IMR-90 (cell line): ENCODE results near the gene RAP1GAP. TPM values are rescaled to one million over a fixed set of nuclear protein-coding genes. Genes with fewer than 3 reads are reported as not detected.

Experiments used
- ATAC-seq: fragments of 200-7000 bp; cut with Tn5 transposase; 2 replicates; pipeline ENCODE4 v1.9.1; 2020; ENCODE audit warnings: low read depth, mild to moderate bottlenecking, moderate library complexity
- BruUV-seq: library from RNA; stranded (reverse); fragments of 400-500 nt; replicated peaks from 2 replicates; lab custom pipeline; 2021; lab: Mats Ljungman, UMichigan
- CTCF ChIA-PET: fragments of 300-600 bp; formaldehyde crosslinking; extraction: SDS; loops from one replicate; lab custom pipeline; 2021; ENCODE audit warnings: antibody characterized with exemption; lab: Yijun Ruan, JAX
- POLR2A ChIA-PET: fragments of 300-600 bp; sonication (Branson Sonifier 250); formaldehyde crosslinking; loops from one replicate; lab custom pipeline; 2022; ENCODE audit warnings: antibody characterized with exemption; ENCODE audit not compliant: unreplicated experiment; lab: Charles Lee
- DNase-seq: peaks from one replicate; pipeline ENCODE4 v3.0.0; 2013
- H2AFZ ChIP-seq: replicated peaks from 2 replicates; pipeline ENCODE3; 2013; ENCODE audit warnings: low read length, mild to moderate bottlenecking; ENCODE audit not compliant: poor library complexity
- H2AK5ac ChIP-seq: 2 replicates; pipeline ENCODE4 v1.6.1; 2013; ENCODE audit warnings: low read depth, low read length, inconsistent platforms
- H2AK9ac ChIP-seq: replicated peaks from 2 replicates; pipeline ENCODE3; 2013; ENCODE audit warnings: mild to moderate bottlenecking, low read depth, low read length, moderate library complexity; ENCODE audit not compliant: poor library complexity
- H2BK120ac ChIP-seq: 2 replicates; pipeline ENCODE4 v1.6.1; 2013; ENCODE audit warnings: low read depth, low read length, inconsistent platforms
- H2BK15ac ChIP-seq: 3 replicates; pipeline ENCODE4 v1.6.1; 2013; ENCODE audit warnings: low read depth, low read length, inconsistent platforms
- H2BK20ac ChIP-seq: 2 replicates; pipeline ENCODE4 v1.6.1; 2013; ENCODE audit warnings: low read depth, mild to moderate bottlenecking, inconsistent platforms, low read length, moderate library complexity
- H2BK5ac ChIP-seq: 2 replicates; pipeline ENCODE4 v1.6.1; 2013; ENCODE audit warnings: mild to moderate bottlenecking, low read depth, low read length, inconsistent platforms; ENCODE audit not compliant: poor library complexity, severe bottlenecking
- H3K14ac ChIP-seq: replicated peaks from 2 replicates; pipeline ENCODE4 v1.6.1; 2013; ENCODE audit warnings: low read depth, low read length, inconsistent platforms
- H3K18ac ChIP-seq: 2 replicates; pipeline ENCODE4 v1.6.1; 2013; ENCODE audit warnings: low read depth, low read length, control low read depth
- H3K23ac ChIP-seq: 2 replicates; pipeline ENCODE4 v1.6.1; 2013; ENCODE audit warnings: low read depth, low read length, inconsistent platforms
- H3K27ac ChIP-seq: 2 replicates; pipeline ENCODE4 v1.5.1; 2013; ENCODE audit warnings: mild to moderate bottlenecking, control low read depth, low read length; ENCODE audit not compliant: insufficient read depth
- H3K27me3 ChIP-seq: 2 replicates; pipeline ENCODE4 v1.6.1; 2013; ENCODE audit warnings: low read length; ENCODE audit not compliant: control insufficient read depth, insufficient read depth
- H3K36me3 ChIP-seq: 2 replicates; pipeline ENCODE4 v1.6.1; 2013; ENCODE audit warnings: low read length, mixed read lengths; ENCODE audit not compliant: control insufficient read depth, insufficient read depth
- H3K4ac ChIP-seq: 2 replicates; pipeline ENCODE4 v1.6.1; 2013; ENCODE audit warnings: low read depth, low read length, inconsistent platforms
- H3K4me1 ChIP-seq: 2 replicates; pipeline ENCODE4 v1.6.1; 2013; ENCODE audit warnings: low read length, mixed read lengths; ENCODE audit not compliant: control insufficient read depth, insufficient read depth
- H3K4me2 ChIP-seq: 2 replicates; pipeline ENCODE4 v1.6.1; 2013; ENCODE audit warnings: low read depth, mild to moderate bottlenecking, control low read depth, low read length, moderate library complexity
- H3K4me3 ChIP-seq: 2 replicates; pipeline ENCODE4 v1.5.1; 2013; ENCODE audit warnings: low read depth, mild to moderate bottlenecking, control low read depth, low read length, moderate library complexity; ENCODE audit not compliant: insufficient read depth
- H3K56ac ChIP-seq: 2 replicates; pipeline ENCODE4 v1.6.1; 2013; ENCODE audit warnings: low read length, inconsistent platforms; ENCODE audit not compliant: insufficient read depth; ENCODE audit errors: extremely low read depth
- H3K79me1 ChIP-seq, 2 experiments: 2 replicates each; pipeline ENCODE4 v1.6.1; 2013; ENCODE audit warnings: low read length in 2 of 2, inconsistent platforms in 1 of 2, low read depth in 1 of 2
- H3K9ac ChIP-seq: 2 replicates; pipeline ENCODE4 v1.6.1; 2013; ENCODE audit warnings: low read depth, low read length, control low read depth
- H3K9me1 ChIP-seq: 2 replicates; pipeline ENCODE4 v1.6.1; 2013; ENCODE audit warnings: low read length, inconsistent platforms; ENCODE audit not compliant: insufficient read depth
- H3K9me3 ChIP-seq: 2 replicates; pipeline ENCODE4 v1.6.1; 2013; ENCODE audit warnings: low read length; ENCODE audit not compliant: control insufficient read depth, insufficient read depth
- H4K20me1 ChIP-seq: 2 replicates; pipeline ENCODE4 v1.6.1; 2013; ENCODE audit warnings: low read length, inconsistent platforms; ENCODE audit not compliant: insufficient read depth
- H4K5ac ChIP-seq: 2 replicates; pipeline ENCODE4 v1.6.1; 2013; ENCODE audit warnings: mild to moderate bottlenecking, low read depth, low read length, control low read depth
- H4K8ac ChIP-seq, 2 experiments: 2 replicates each; pipeline ENCODE4 v1.6.1; 2013; ENCODE audit warnings: low read depth in 2 of 2, low read length in 2 of 2, control low read depth in 1 of 2, inconsistent platforms in 1 of 2
- H4K91ac ChIP-seq: 2 replicates; pipeline ENCODE4 v1.6.1; 2013; ENCODE audit warnings: low read depth, low read length, inconsistent platforms; ENCODE audit not compliant: insufficient read depth
- MAFK ChIP-seq: IDR thresholded peaks from 2 replicates; pipeline ENCODE4 v1.6.1; 2012; ENCODE audit warnings: low read depth, low read length, improper control_type of control experiment
- RFX5 ChIP-seq: IDR thresholded peaks from 2 replicates; pipeline ENCODE4 v1.8.0; 2012; ENCODE audit warnings: low read depth, mild to moderate bottlenecking, low read length, moderate library complexity
- WGBS, 2 experiments: methylation state at CpG; one replicate each; pipeline versions ENCODE4 v1.1.5 to v1.1.7; 2013; ENCODE audit warnings: missing lambda C conversion rate in 2 of 2; ENCODE audit not compliant: insufficient read length in 1 of 2; ENCODE audit errors: extremely low coverage in 2 of 2; 5-methylcytosine and 5-hydroxymethylcytosine counted together
- dilution Hi-C: fragments of 300-500 bp; cut with HindIII; formaldehyde crosslinking; loops from one replicate; pipeline ENCODE4 v1.14.3; 2018; ENCODE audit warnings: low sequenced_read_pairs; ENCODE audit not compliant: unreplicated experiment
- in situ Hi-C: fragments of 300-500 bp; cut with MboI; formaldehyde crosslinking; loops from 3 replicates; pipeline ENCODE4 v1.14.3; 2019; ENCODE audit warnings: low sequenced_read_pairs, inconsistent platforms, mixed read lengths
- intact Hi-C: fragments of 100-400 bp; cut with micrococcal nuclease; formaldehyde crosslinking; loops from 2 replicates; pipeline ENCODE4 v1.10.0; 2022
- polyA plus RNA-seq, 3 experiments: library from polyadenylated mRNA; depleted of rRNA; stranded (reverse); fragments of >200 nt; gene quantifications; 2 replicates each; pipeline ENCODE4 v1.2.3, GENCODE V29; 2012; ENCODE audit warnings: low replicate concordance in 1 of 3
- total RNA-seq: library from RNA; depleted of rRNA; stranded (reverse); fragments of >200 nt; gene quantifications from 2 replicates; pipeline ENCODE4 v1.2.3, GENCODE V29; 2012

Gene RAP1GAP
- total and polyA plus RNA-seq, 2 of the 4 experiments (the other 2 are of a cell fraction) = under 0.01 to 0.10 TPM

DNA sequence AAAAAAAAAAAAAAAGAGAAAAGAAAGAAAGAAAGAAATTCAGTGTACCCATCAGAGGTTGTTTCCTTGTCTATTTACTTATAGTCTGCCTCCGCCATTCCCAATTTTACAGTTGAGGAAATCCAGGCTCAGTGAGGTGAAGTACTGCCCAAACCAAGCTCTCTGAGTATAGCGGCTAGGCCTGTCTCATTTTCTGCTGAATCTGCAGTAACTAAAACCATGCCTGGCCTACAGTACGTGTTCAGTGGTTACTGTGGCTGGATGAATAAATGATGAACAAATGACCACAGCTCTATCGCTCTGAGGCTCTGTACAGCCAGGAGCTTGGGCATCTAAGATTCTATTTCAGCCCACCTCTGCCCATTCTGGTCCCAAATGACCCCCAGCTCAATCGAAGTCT, 24.3 kb downstream of the RAP1GAP start:
- in situ Hi-C loops = no loop called here

More for the DNA sequence above, 24.3 kb downstream of the RAP1GAP start:
- no peak overlapping the region for H2BK15ac ChIP-seq
- H4K8ac ChIP-seq = no peak overlapping the region
- no peak overlapping the region for H3K9ac ChIP-seq
- no peak overlapping the region for H3K14ac ChIP-seq
- H4K91ac ChIP-seq = no peak overlapping the region
- dilution Hi-C loops (no loop called here), intact Hi-C loops (no loop called here)
- no peak overlapping the region for H2AK9ac ChIP-seq
- H3K9me1 ChIP-seq = no peaks in the 10 kb centered on the region; the same call in 1 of the 2 replicates
- no peaks in the 10 kb centered on the region for H3K79me1 ChIP-seq
- H2BK120ac ChIP-seq = no peak overlapping the region
- DNase-seq (no peak), ATAC-seq (no peak)
- no peaks in the 10 kb centered on the region for H3K9me3 ChIP-seq
- H3K56ac ChIP-seq = no peak overlapping the region
- H2AK5ac ChIP-seq = no peak overlapping the region
- H2BK20ac ChIP-seq = no peak overlapping the region
- no peaks in the 10 kb centered on the region for H3K36me3 ChIP-seq
- H3K23ac ChIP-seq = no peak overlapping the region
- ChIA-PET POLR2A (no interaction called here), CTCF (no interaction called here)
- no peak overlapping the region for H3K4ac ChIP-seq
- no CpG with 5 or more reads among the region's 5 CpGs for WGBS, 2 experiments
- no peak overlapping the region for H3K18ac ChIP-seq
- H2AFZ ChIP-seq = no peak overlapping the region
- no peak overlapping the region for H4K5ac ChIP-seq
- no peaks in the 10 kb centered on the region for H3K4me1 ChIP-seq
- peaks cover 39% of the 10 kb centered on the region for H3K27me3 ChIP-seq
- H3K4me2 ChIP-seq = no peak overlapping the region
- no peaks in the 10 kb centered on the region for H4K20me1 ChIP-seq
- H3K4me3 ChIP-seq = no peak overlapping the region
- peak; percentile 46; the same call in 1 of the 2 replicates for TF ChIP-seq MAFK
- TF ChIP-seq RFX5 = no peak
- H2BK5ac ChIP-seq = no peak overlapping the region
- BruUV-seq = no TSS peak
- H3K27ac ChIP-seq = no peak overlapping the region
